Adrenal gland (tissue), 5 donors: ENCODE measurements around the gene SV2A.

ENCODE experiments used
- CTCF ChIP-seq, 6 experiments: fragments of 450-650 bp in 4 of 6; fragments of 200-600 bp in 2 of 6; sonication (generic) in 1 of 6; IDR thresholded peaks; 1 replicate in 5 of 6; 2 replicates in 1 of 6; pipeline versions ENCODE4 v1.5.1 to v1.8.0; 2016 to 2021; ENCODE audit warnings: antibody characterized with exemption in 6 of 6, mild to moderate bottlenecking in 2 of 6, moderate library complexity in 1 of 6
- POLR2A ChIP-seq, 2 donors: fragments of 450-650 bp; IDR thresholded peaks; one replicate each; pipeline ENCODE4 v1.6.1; 2017; ENCODE audit warnings: antibody characterized with exemption in 2 of 2, mild to moderate bottlenecking in 2 of 2, moderate library complexity in 1 of 2
- donor health status: DM: no; HTN: no; CAD: no.

- no peak for TF ChIP-seq CTCF (IDR thresholded peaks at IDR 0.05)
- TF ChIP-seq POLR2A (IDR thresholded peaks at IDR 0.05): no peak
Measured at GRCh38 chr1:149934356-149934755, 16.7 kb upstream of the SV2A start.
